Panc1 (cell line): ENCODE measurements around the gene CFDP1. TPM values are rescaled to one million over a fixed set of nuclear protein-coding genes. Genes with fewer than 3 reads are reported as not detected.

Experiments used
- ATAC-seq: fragments of 200-7000 bp; cut with Tn5 transposase; 2 replicates; pipeline ENCODE4 v1.9.1; 2020; ENCODE audit warnings: mild to moderate bottlenecking, moderate library complexity
- BruUV-seq: library from RNA; stranded (reverse); fragments of 400-500 nt; replicated peaks from 2 replicates; lab custom pipeline; 2021; lab: Mats Ljungman, UMichigan
- CTCF ChIA-PET: fragments of 300-600 bp; sonication (Branson Sonifier 250); formaldehyde crosslinking; loops from one replicate; lab custom pipeline; 2022; ENCODE audit warnings: antibody characterized with exemption; lab: Charles Lee
- POLR2A ChIA-PET: fragments of 300-600 bp; sonication (Branson Sonifier 250); formaldehyde crosslinking; loops from one replicate; lab custom pipeline; 2022; ENCODE audit warnings: antibody characterized with exemption; lab: Charles Lee
- DNase-seq: peaks from one replicate; pipeline ENCODE4 v3.0.0-alpha.2; 2010; ENCODE audit warnings: low read depth, low spot score
- H3K27ac ChIP-seq: 2 replicates; pipeline ENCODE4 v1.5.1; 2011; ENCODE audit warnings: mild to moderate bottlenecking, low read length, inconsistent platforms
- H3K27me3 ChIP-seq: fragments of 200-500 bp; sonication (Bioruptor generic); 2 replicates; pipeline ENCODE4 v1.6.0; 2014; ENCODE audit warnings: low read length, inconsistent platforms; ENCODE audit not compliant: control insufficient read depth, insufficient read depth
- H3K36me3 ChIP-seq: fragments of 200-500 bp; sonication (Bioruptor generic); 2 replicates; pipeline ENCODE4 v1.5.1; 2014; ENCODE audit warnings: inconsistent platforms, mild to moderate bottlenecking, low read length, moderate library complexity; ENCODE audit not compliant: control insufficient read depth, insufficient read depth
- H3K4me1 ChIP-seq: 2 replicates; pipeline ENCODE4 v1.5.1; 2011; ENCODE audit warnings: inconsistent platforms, mild to moderate bottlenecking, low read length, moderate library complexity; ENCODE audit not compliant: control insufficient read depth, insufficient read depth
- H3K4me3 ChIP-seq, 2 experiments: 2 replicates each; pipeline ENCODE4 v1.5.1; 2011 to 2012; ENCODE audit warnings: low read depth in 2 of 2, low read length in 2 of 2, mild to moderate bottlenecking in 2 of 2, inconsistent platforms in 1 of 2, moderate library complexity in 1 of 2
- H3K9me3 ChIP-seq: fragments of 200-500 bp; sonication (Bioruptor generic); 2 replicates; pipeline ENCODE4 v1.5.1; 2014; ENCODE audit warnings: low read depth, mild to moderate bottlenecking, inconsistent platforms, low read length, moderate library complexity; ENCODE audit not compliant: control insufficient read depth, insufficient read depth
- CTCF ChIP-seq: fragments of 450-650 bp; IDR thresholded peaks from 2 replicates; pipeline ENCODE4 v1.5.1; 2017; ENCODE audit warnings: mild to moderate bottlenecking
- POLR2AphosphoS5 ChIP-seq: IDR thresholded peaks from 2 replicates; pipeline ENCODE4 v1.6.1; 2012; ENCODE audit warnings: mild to moderate bottlenecking, low read depth, low read length, moderate library complexity
- REST ChIP-seq, 2 experiments: IDR thresholded peaks; 2 replicates each; pipeline ENCODE4 v1.6.1; 2011 to 2012; ENCODE audit warnings: low read depth in 2 of 2, control low read depth in 1 of 2, low read length in 1 of 2, mild to moderate bottlenecking in 1 of 2, moderate library complexity in 1 of 2; ENCODE audit not compliant: insufficient read depth in 1 of 2
- SIN3A ChIP-seq: IDR thresholded peaks from 2 replicates; pipeline ENCODE4 v1.6.1; 2012; ENCODE audit warnings: low read depth, mild to moderate bottlenecking, low read length, moderate library complexity, borderline replicate concordance; ENCODE audit not compliant: insufficient read depth
- TCF7L2 ChIP-seq: IDR thresholded peaks from 2 replicates; pipeline ENCODE4 v1.6.1; 2011; ENCODE audit warnings: mild to moderate bottlenecking, low read depth, low read length, inconsistent platforms
- in situ Hi-C: cut with HindIII; loops from 2 replicates; pipeline ENCODE4 v1.10.0; 2016; ENCODE audit warnings: low sequenced_read_pairs, low pct_unique_long_range_greater_than_20kb
- intact Hi-C: fragments of 100-400 bp; cut with micrococcal nuclease; formaldehyde crosslinking; loops from one replicate; pipeline ENCODE4 v1.10.0; 2022; ENCODE audit not compliant: unreplicated experiment
- total RNA-seq: library from RNA; stranded (reverse); gene quantifications from one replicate; pipeline ENCODE4 v1.2.1, GENCODE V29; 2021; ENCODE audit not compliant: unreplicated experiment

The CFDP1 gene
- total RNA-seq, 1 experiment from 2014 or later, result 25.7 TPM

- CTCF ChIA-PET, result no interaction called here
- H3K4me1 ChIP-seq, result peaks cover 11% of the 10 kb centered on the region
Measured at GRCh38 chr16:75420987-75421819, 12.1 kb downstream of the CFDP1 start.

More at GRCh38 chr16:75420987-75421819, 12.1 kb downstream of the CFDP1 start:
- in situ Hi-C loops, result no loop called here
- TF ChIP-seq CTCF (no peak), POLR2AphosphoS5 (no peak), REST (IDR thresholded peaks at IDR 0.05; ENCODE audit: insufficient read depth in 1 of 2, low read depth in 2 of 2, low read length in 1 of 2) (no peak), SIN3A (no peak), TCF7L2 (no peak)
- H3K36me3 ChIP-seq, result no peaks in the 10 kb centered on the region
- ATAC-seq, result peak; percentile 97
- DNase-seq, result no peak
- peak overlapping the region; percentile 74; the same call in 1 of the 2 replicates for H3K27ac ChIP-seq
- no peaks in the 10 kb centered on the region for H3K27me3 ChIP-seq
- no TSS peak for BruUV-seq
- intact Hi-C loops, result no loop called here
- H3K9me3 ChIP-seq, result no peaks in the 10 kb centered on the region
- H3K4me3 ChIP-seq, result peak overlapping the region; percentile 5 to 29; a peak in 2 of 4 replicates
- POLR2A ChIA-PET, result no interaction called here
